Peyer's patch (tissue), 4 donors: ENCODE results near the gene ASB3. TPM values are rescaled to one million over a fixed set of nuclear protein-coding genes. Genes with fewer than 3 reads are reported as not detected.
"Not testable (repeated sequence)": the region's sequence is repeated elsewhere in the genome, so short reads cannot be mapped to it uniquely, and the experiment has no call there.

ENCODE experiments used
- DNase-seq, 3 donors: peaks; one replicate each; pipeline ENCODE4 v3.0.0-alpha.2; 2017 to 2019
- H3K27ac ChIP-seq, 4 donors: fragments of 200-600 bp; sonication (generic); one replicate each; pipeline ENCODE4 v1.5.1; 2016 to 2019
- H3K27me3 ChIP-seq, 2 donors: fragments of 200-600 bp; sonication (generic); one replicate each; pipeline ENCODE4 v1.5.1; 2019
- H3K36me3 ChIP-seq, 3 donors: fragments of 200-600 bp; sonication (generic); one replicate each; pipeline ENCODE4 v1.5.1; 2016 to 2019
- H3K4me1 ChIP-seq, 4 donors: fragments of 200-600 bp; sonication (generic); one replicate each; pipeline ENCODE4 v1.5.1; 2016 to 2019
- H3K4me3 ChIP-seq, 4 donors: fragments of 200-600 bp; sonication (generic); 1 replicate in 3 of 4; 2 replicates in 1 of 4; pipeline ENCODE4 v1.5.1; 2016 to 2019; ENCODE audit warnings: mild to moderate bottlenecking in 1 of 4
- H3K9me3 ChIP-seq, 4 donors: fragments of 200-600 bp; sonication (generic); one replicate each; pipeline ENCODE4 v1.5.1; 2016 to 2019; ENCODE audit warnings: mild to moderate bottlenecking in 1 of 4
- POLR2A ChIP-seq, 2 donors: fragments of 450-650 bp; IDR thresholded peaks; one replicate each; pipeline ENCODE4 v1.5.1; 2017; ENCODE audit warnings: antibody characterized with exemption in 2 of 2, mild to moderate bottlenecking in 2 of 2, moderate library complexity in 2 of 2
- total RNA-seq, 4 donors: library from RNA; depleted of rRNA; stranded (reverse); fragments of >200 nt; gene quantifications; one replicate each; pipeline ENCODE4 v1.1.0, GENCODE V29; 2016
- TF ChIP-seq, protein P1 (sequence below), 6 experiments: fragments of 450-650 bp in 4 of 6; fragments of 200-600 bp in 2 of 6; sonication (generic) in 1 of 6; IDR thresholded peaks; one replicate each; pipeline ENCODE4 v1.5.1; 2017 to 2019; ENCODE audit warnings: antibody characterized with exemption in 6 of 6, mild to moderate bottlenecking in 3 of 6, moderate library complexity in 1 of 6

Gene ASB3
- total RNA-seq, 4 donors from 2014 or later = 11.7 to 30.5 (median 18.3) TPM

DNA sequence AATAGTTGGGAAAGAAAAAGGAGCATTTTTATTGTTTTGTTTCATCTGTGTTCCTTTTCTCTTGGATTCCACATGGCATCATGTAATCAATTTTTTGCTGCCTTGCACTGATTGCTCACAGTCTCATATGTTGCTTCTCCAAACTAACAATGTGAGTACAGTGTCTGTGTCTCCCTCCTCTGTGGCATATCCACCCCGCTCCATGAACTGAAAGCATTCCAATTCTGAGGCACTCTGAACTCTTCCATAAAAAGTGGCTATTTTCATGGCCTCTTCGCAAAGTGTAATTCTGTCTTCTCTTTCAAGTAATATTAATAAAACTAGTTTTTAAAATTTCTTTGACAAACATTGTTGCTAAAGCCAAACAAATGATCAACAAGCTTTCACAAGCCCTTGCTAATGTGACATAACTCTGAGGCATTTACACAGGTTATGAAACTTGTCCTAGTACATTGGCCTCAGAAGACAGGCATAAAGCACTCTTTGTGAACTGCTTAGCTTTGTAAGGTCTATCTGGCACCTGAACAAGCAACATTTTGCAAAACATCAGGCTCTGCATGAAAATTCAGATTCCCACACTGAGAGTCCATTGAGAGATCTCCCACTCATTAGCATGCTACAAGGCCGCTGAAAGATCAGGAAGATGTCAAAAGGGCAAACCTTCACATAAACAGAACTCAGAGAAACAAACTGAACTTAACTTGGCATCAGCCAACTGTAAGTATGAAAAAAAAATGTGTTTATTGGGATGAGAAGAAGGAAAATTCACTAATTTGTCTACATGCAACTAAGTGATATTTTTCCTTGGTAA lies 40.0 kb upstream of the ASB3 start:
- no peaks in the 10 kb centered on the region for H3K9me3 ChIP-seq
- H3K27ac ChIP-seq = peak overlapping the region in 1 of 4 donors; percentile 23

DNA sequence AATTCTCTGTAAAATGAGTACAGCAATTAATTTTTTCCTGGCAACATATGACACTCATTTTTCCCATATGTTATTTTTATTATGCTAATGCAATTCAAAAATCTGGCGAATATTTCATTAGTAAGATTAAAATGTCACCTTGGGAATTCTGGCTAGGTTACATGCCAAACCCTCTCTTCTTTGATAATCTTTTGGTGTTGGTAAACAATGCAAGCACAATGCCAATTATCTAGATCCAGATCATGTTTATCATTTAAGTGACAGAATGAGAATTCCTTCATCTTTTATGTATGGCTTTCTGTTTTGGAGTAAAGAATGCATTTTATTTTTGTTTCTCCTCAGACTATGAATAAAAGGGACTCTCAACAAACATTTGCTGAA lies 39.3 kb upstream of the ASB3 start:
- H3K36me3 ChIP-seq = no peaks in the 10 kb centered on the region
- H3K27me3 ChIP-seq = no peaks in the 10 kb centered on the region
- no peak for TF ChIP-seq POLR2A (IDR thresholded peaks at IDR 0.05)
- TF ChIP-seq, protein P1, sequence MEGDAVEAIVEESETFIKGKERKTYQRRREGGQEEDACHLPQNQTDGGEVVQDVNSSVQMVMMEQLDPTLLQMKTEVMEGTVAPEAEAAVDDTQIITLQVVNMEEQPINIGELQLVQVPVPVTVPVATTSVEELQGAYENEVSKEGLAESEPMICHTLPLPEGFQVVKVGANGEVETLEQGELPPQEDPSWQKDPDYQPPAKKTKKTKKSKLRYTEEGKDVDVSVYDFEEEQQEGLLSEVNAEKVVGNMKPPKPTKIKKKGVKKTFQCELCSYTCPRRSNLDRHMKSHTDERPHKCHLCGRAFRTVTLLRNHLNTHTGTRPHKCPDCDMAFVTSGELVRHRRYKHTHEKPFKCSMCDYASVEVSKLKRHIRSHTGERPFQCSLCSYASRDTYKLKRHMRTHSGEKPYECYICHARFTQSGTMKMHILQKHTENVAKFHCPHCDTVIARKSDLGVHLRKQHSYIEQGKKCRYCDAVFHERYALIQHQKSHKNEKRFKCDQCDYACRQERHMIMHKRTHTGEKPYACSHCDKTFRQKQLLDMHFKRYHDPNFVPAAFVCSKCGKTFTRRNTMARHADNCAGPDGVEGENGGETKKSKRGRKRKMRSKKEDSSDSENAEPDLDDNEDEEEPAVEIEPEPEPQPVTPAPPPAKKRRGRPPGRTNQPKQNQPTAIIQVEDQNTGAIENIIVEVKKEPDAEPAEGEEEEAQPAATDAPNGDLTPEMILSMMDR (IDR thresholded peaks at IDR 0.05) = no peak
- no peaks in the 10 kb centered on the region for H3K4me1 ChIP-seq
- H3K27ac ChIP-seq = peak overlapping the region in 1 of 4 donors; percentile 23
- H3K4me3 ChIP-seq = no peak overlapping the region
- DNase-seq = no peak
- H3K9me3 ChIP-seq = no peaks in the 10 kb centered on the region

More for the DNA sequence above, 40.0 kb upstream of the ASB3 start:
- Histone ChIP-seq H3K4me3 (no peak overlapping the region), H3K36me3 (no peaks in the 10 kb centered on the region), H3K4me1 (no peaks in the 10 kb centered on the region), H3K27me3 (no peaks in the 10 kb centered on the region)
- TF ChIP-seq POLR2A (IDR thresholded peaks at IDR 0.05) = no peak
- TF ChIP-seq, protein P1 (IDR thresholded peaks at IDR 0.05) = no peak
- no peak for DNase-seq

DNA sequence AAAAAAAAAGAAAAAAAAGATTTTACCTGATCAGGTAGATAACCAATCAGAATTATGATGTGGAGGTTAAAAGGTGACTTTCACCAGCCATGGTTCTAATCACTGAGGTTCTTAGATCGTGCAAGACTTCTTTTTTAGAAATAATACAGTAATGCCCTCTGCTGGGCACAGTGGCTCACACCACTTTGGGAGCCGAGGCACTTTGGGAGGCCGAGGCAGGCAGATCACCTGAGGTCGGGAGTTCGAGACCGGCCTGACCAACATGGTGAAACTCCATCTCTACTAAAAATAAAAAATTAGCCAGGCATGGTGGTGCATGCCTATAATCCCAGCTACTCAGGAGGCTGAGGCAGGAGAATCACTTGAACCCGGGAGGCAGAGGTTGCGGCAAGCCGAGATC lies 36.9 kb upstream of the ASB3 start:
- TF ChIP-seq, protein P1 (IDR thresholded peaks at IDR 0.05) = peak in 4 of 6 experiments; percentile 12 to 48 (median 36)
- H3K27ac ChIP-seq, DNase-seq, H3K9me3 ChIP-seq, H3K4me3 ChIP-seq, H3K36me3 ChIP-seq, H3K27me3 ChIP-seq, H3K4me1 ChIP-seq: not testable (repeated sequence)

DNA sequence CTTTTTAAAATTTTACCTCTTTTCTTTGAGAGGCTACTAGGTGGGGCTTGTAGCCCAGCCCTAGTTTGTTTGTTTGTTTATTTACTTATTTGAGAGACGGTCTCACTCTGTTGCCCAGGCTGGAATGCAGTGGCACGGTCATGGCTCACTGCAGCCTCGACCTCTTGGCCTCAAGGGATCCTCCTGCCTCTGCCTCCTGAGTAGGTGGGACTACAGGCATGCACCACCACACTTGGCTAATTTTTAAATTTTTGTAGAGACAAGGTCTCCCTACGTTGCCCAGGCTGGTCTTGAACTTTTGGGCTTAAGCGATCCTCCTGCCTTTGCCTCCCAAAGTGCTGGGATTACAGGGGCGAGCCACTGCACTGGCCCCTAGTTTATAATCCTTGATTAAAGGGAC lies 35.1 kb upstream of the ASB3 start:
- TF ChIP-seq, protein P1 (IDR thresholded peaks at IDR 0.05) = no peak
- TF ChIP-seq POLR2A (IDR thresholded peaks at IDR 0.05) = no peak

DNA sequence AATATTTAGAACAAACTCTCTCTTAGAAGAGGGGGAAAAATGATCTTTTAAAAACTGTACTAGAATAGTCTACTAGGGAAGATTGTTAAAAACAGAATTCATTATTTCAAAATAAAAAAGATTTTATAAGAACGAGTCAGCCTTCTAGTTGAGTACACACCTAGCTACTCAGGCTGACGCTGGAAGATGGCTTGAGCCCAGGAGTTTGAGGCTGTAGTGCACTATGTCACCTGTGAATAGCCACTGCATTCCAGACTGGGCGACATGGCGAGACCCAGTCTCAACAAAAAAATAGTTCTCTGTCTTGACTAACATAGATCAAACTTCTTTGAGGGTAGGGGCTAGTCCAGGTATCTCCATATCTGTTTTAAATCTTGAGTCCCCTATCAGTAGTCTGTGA lies 34.0 kb upstream of the ASB3 start:
- TF ChIP-seq, protein P1 (IDR thresholded peaks at IDR 0.05) = no peak
- no peak for TF ChIP-seq POLR2A (IDR thresholded peaks at IDR 0.05)
- H3K36me3 ChIP-seq = peaks cover 0 to 28% (median 0%) of the 10 kb centered on the region in 3 donors
- no peaks in the 10 kb centered on the region for H3K27me3 ChIP-seq
- no peak for DNase-seq
- no peak overlapping the region for H3K27ac ChIP-seq
- no peak overlapping the region for H3K4me3 ChIP-seq
- peaks cover 0 to 5% (median 0%) of the 10 kb centered on the region in 4 donors for H3K4me1 ChIP-seq
- no peaks in the 10 kb centered on the region for H3K9me3 ChIP-seq

More for the DNA sequence above, 35.1 kb upstream of the ASB3 start:
- Histone ChIP-seq H3K36me3 (peaks cover 0 to 18% (median 0%) of the 10 kb centered on the region in 3 donors), H3K27me3 (no peaks in the 10 kb centered on the region), H3K4me3 (no peak overlapping the region), H3K9me3 (no peaks in the 10 kb centered on the region), H3K27ac (no peak overlapping the region), H3K4me1 (peaks cover 0 to 5% (median 0%) of the 10 kb centered on the region in 4 donors)
- DNase-seq = no peak
